Measurements from ENCODE around the gene STON2. TPM values are rescaled to one million over a fixed set of nuclear protein-coding genes. Genes with fewer than 3 reads are reported as not detected.

The STON2 gene
- total RNA-seq, 1 experiment from 2014 or later = 0.36 TPM

DNA sequence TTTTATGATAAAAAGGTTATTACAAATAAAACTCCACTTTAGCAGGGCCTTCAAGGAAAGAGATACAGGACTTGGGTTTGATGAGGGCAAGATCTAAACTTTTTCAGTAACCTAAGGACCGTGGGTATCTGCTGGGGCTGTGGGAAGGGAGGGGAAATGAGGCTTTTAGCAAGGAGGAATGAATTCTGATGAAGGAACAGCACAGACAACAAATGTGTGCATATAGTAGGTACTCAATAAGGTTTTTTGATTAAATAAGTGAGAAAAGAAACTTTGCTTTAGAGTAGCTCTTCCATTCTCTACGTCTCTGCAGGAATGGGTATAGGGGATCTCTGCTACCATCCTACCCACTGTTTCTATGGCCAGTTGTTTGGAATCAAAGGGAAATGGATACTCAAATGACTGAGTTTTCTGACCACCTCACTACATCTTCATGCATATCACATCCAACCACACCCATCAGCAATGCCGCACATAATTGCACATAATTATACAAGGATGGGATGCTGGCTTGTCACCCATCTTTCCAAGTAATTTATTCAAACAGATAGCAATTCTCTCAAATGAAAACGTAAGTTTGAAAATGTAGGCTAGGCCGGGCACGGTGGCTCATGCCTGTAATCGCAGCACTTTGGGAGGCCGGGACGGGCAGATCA is 119.9 kb downstream of the STON2 start:
- no peaks in the 10 kb centered on the region for H3K27me3 ChIP-seq (ENCODE audit: control insufficient read depth, insufficient read depth, low read length)
- TF ChIP-seq POLR2AphosphoS5 (IDR thresholded peaks at IDR 0.05; ENCODE audit: low read depth, low read length) (no peak), TCF7L2 (IDR thresholded peaks at IDR 0.05; ENCODE audit: low read depth, low read length) (no peak), CTCF (IDR thresholded peaks at IDR 0.05) (no peak), SIN3A (IDR thresholded peaks at IDR 0.05; ENCODE audit: borderline replicate concordance, insufficient read depth, low read depth, low read length) (no peak), REST (IDR thresholded peaks at IDR 0.05; ENCODE audit: insufficient read depth in 1 of 2, low read depth in 2 of 2, low read length in 1 of 2) (no peak)
- ATAC-seq = no peak
- DNase-seq (ENCODE audit: low read depth, low spot score) = no peak
- no peaks in the 10 kb centered on the region for H3K4me1 ChIP-seq (ENCODE audit: control insufficient read depth, insufficient read depth, low read length)
- no TSS peak for BruUV-seq (replicated peaks)
- POLR2A ChIA-PET = no interaction called here
- intact Hi-C loops (cut with micrococcal nuclease; ENCODE audit: unreplicated experiment) (no loop called here), in situ Hi-C loops (cut with HindIII; ENCODE audit: low pct_unique_long_range_greater_than_20kb, low sequenced_read_pairs) (no loop called here)
- CTCF ChIA-PET = no interaction called here
- no peaks in the 10 kb centered on the region for H3K9me3 ChIP-seq (ENCODE audit: control insufficient read depth, insufficient read depth, low read depth, low read length)
- no peaks in the 10 kb centered on the region for H3K36me3 ChIP-seq (ENCODE audit: control insufficient read depth, insufficient read depth, low read length)
- no peak overlapping the region for H3K27ac ChIP-seq (ENCODE audit: low read length)
- no peak overlapping the region for H3K4me3 ChIP-seq (ENCODE audit: low read depth in 2 of 2, low read length in 2 of 2)

GRCh38 chr14:81277096-81277495 is 123.0 kb downstream of the STON2 start:
- Histone ChIP-seq H3K27me3 (ENCODE audit: control insufficient read depth, insufficient read depth, low read length) (no peaks in the 10 kb centered on the region), H3K4me1 (ENCODE audit: control insufficient read depth, insufficient read depth, low read length) (no peaks in the 10 kb centered on the region), H3K4me3 (ENCODE audit: low read depth in 2 of 2, low read length in 2 of 2) (no peak overlapping the region), H3K27ac (ENCODE audit: low read length) (no peak overlapping the region), H3K36me3 (ENCODE audit: control insufficient read depth, insufficient read depth, low read length) (no peaks in the 10 kb centered on the region), H3K9me3 (ENCODE audit: control insufficient read depth, insufficient read depth, low read depth, low read length) (no peaks in the 10 kb centered on the region)
- TF ChIP-seq TCF7L2 (IDR thresholded peaks at IDR 0.05; ENCODE audit: low read depth, low read length) (no peak), POLR2AphosphoS5 (IDR thresholded peaks at IDR 0.05; ENCODE audit: low read depth, low read length) (no peak), SIN3A (IDR thresholded peaks at IDR 0.05; ENCODE audit: borderline replicate concordance, insufficient read depth, low read depth, low read length) (no peak), REST (IDR thresholded peaks at IDR 0.05; ENCODE audit: insufficient read depth in 1 of 2, low read depth in 2 of 2, low read length in 1 of 2) (no peak), CTCF (IDR thresholded peaks at IDR 0.05) (no peak)
- CTCF ChIA-PET = no interaction called here
- no TSS peak for BruUV-seq (replicated peaks)
- no peak for DNase-seq (ENCODE audit: low read depth, low spot score)
- POLR2A ChIA-PET = no interaction called here
- no peak for ATAC-seq
- in situ Hi-C loops (cut with HindIII; ENCODE audit: low pct_unique_long_range_greater_than_20kb, low sequenced_read_pairs) = no loop called here
- intact Hi-C loops (cut with micrococcal nuclease; ENCODE audit: unreplicated experiment) = no loop called here
